ENCODE measurements around the gene KCNK6.
A peak's percentile ranks its signal among the peaks of the same experiment; 100 is the strongest.

KCNK6 gene

GRCh38 chr19:38298821-38299680, 20.6 kb upstream of the KCNK6 start:
- DNase-seq = no peak

GRCh38 chr19:38303517-38304351, 15.9 kb upstream of the KCNK6 start, which contains the start of gene C19orf33:
Gene C19orf33, plus strand, starts transcription at chr19:38304251. Its CDS starts 11 bp downstream, at chr19:38304262.
- DNase-seq = no peak

GRCh38 chr19:38304352-38304865, 15.2 kb upstream of the KCNK6 start:
- DNase-seq = no peak

GRCh38 chr19:38304866-38305429, 14.7 kb upstream of the KCNK6 start:
- no peak for DNase-seq

GRCh38 chr19:38306236-38306635, 13.4 kb upstream of the KCNK6 start:
- DNase-seq = no peak

- no peak for DNase-seq
These were observed 12.6 kb upstream of the KCNK6 start for GRCh38 chr19:38307076-38307475.

GRCh38 chr19:38307597-38307996, 12.0 kb upstream of the KCNK6 start:
- DNase-seq = no peak

- peak in 1 of 2 donors; percentile 30 for DNase-seq
These were observed 11.5 kb upstream of the KCNK6 start for GRCh38 chr19:38308006-38308766.

- DNase-seq = no peak
These were observed 10.6 kb upstream of the KCNK6 start for GRCh38 chr19:38308926-38309614.

GRCh38 chr19:38309615-38310278, 9.9 kb upstream of the KCNK6 start:
- DNase-seq = no peak

- DNase-seq = no peak
These were observed 9.4 kb upstream of the KCNK6 start for GRCh38 chr19:38310279-38310670.

- no peak for DNase-seq
These were observed 8.7 kb upstream of the KCNK6 start for GRCh38 chr19:38310986-38311385.

GRCh38 chr19:38315657-38316476, 3.8 kb upstream of the KCNK6 start, which contains the start of gene YIF1B:
Gene YIF1B, minus strand, starts transcription at chr19:38315947. Its CDS starts 30 bp downstream, at chr19:38315917.
- peak; percentile 94 to 95 for DNase-seq

- no peak for DNase-seq
These were observed 3.1 kb upstream of the KCNK6 start for GRCh38 chr19:38316477-38317067.

GRCh38 chr19:38317104-38317612, 2.5 kb upstream of the KCNK6 start:
- DNase-seq = peak; percentile 35 to 40

GRCh38 chr19:38318660-38319059, 985 bp upstream of the KCNK6 start:
- no peak for DNase-seq

- DNase-seq = no peak
These were observed 1.3 kb downstream of the KCNK6 start for GRCh38 chr19:38320969-38321339.

GRCh38 chr19:38321646-38322196, 2.1 kb downstream of the KCNK6 start:
- peak in 1 of 2 donors; percentile 21 for DNase-seq

GRCh38 chr19:38323291-38323690, 3.6 kb downstream of the KCNK6 start:
- DNase-seq = peak; percentile 34 to 46

All from inflammatory macrophage treated with lipopolysaccharide for 1 hour (primary cell).